Endothelial cell (in vitro differentiated cells): ENCODE data around the gene YKT6. TPM values are rescaled to one million over a fixed set of nuclear protein-coding genes. Genes with fewer than 3 reads are reported as not detected.

ENCODE experiments used
- DNase-seq: peaks from one replicate; pipeline ENCODE4 v3.0.0; 2021; ENCODE audit warnings: low spot score
- H3K27ac Mint-ChIP-seq: one replicate; pipeline ENCODE4 v1.8.0; 2021; ENCODE audit warnings: mixed read lengths, inconsistent platforms; ENCODE audit not compliant: unreplicated experiment
- H3K27me3 Mint-ChIP-seq: one replicate; pipeline ENCODE4 v1.8.0; 2021; ENCODE audit warnings: mild to moderate bottlenecking, moderate library complexity, mixed read lengths, inconsistent platforms; ENCODE audit not compliant: unreplicated experiment
- H3K36me3 Mint-ChIP-seq: one replicate; pipeline ENCODE4 v1.8.0; 2021; ENCODE audit warnings: mild to moderate bottlenecking, low read depth, mixed read lengths, inconsistent platforms; ENCODE audit not compliant: unreplicated experiment
- H3K4me1 Mint-ChIP-seq: one replicate; pipeline ENCODE4 v1.8.0; 2021; ENCODE audit warnings: mild to moderate bottlenecking, mixed read lengths, inconsistent platforms; ENCODE audit not compliant: unreplicated experiment
- H3K4me3 Mint-ChIP-seq: one replicate; pipeline ENCODE4 v1.8.0; 2021; ENCODE audit warnings: mild to moderate bottlenecking, mixed read lengths, inconsistent platforms; ENCODE audit not compliant: unreplicated experiment
- H3K9me3 Mint-ChIP-seq: one replicate; pipeline ENCODE4 v1.8.0; 2021; ENCODE audit warnings: mixed read lengths, inconsistent platforms; ENCODE audit not compliant: unreplicated experiment
- total RNA-seq: library from RNA; stranded (reverse); fragmentation: NEBNext Ultra II Directional; extraction: Animal tissue kit (Norgen Biotek cat#: 25700); gene quantifications from one replicate; pipeline ENCODE4 v1.2.1, GENCODE V29; 2021; ENCODE audit not compliant: unreplicated experiment
- TF ChIP-seq, protein P1 (sequence below): fragments of 200-600 bp; sonication (generic); IDR thresholded peaks from one replicate; pipeline ENCODE4 v1.5.0; 2021; ENCODE audit warnings: antibody characterized with exemption; ENCODE audit not compliant: unreplicated experiment

Gene YKT6
- total RNA-seq, 1 donor from 2014 or later = 98.4 TPM

GRCh38 chr7:44154703-44155102 is 46.1 kb upstream of the YKT6 start:
- Mint-ChIP-seq H3K4me1 (no peaks in the 10 kb centered on the region), H3K27me3 (peaks cover 9% of the 10 kb centered on the region), H3K27ac (no peak overlapping the region), H3K4me3 (no peak overlapping the region), H3K9me3 (no peaks in the 10 kb centered on the region), H3K36me3 (no peaks in the 10 kb centered on the region)
- no peak for DNase-seq
- TF ChIP-seq, protein P1, sequence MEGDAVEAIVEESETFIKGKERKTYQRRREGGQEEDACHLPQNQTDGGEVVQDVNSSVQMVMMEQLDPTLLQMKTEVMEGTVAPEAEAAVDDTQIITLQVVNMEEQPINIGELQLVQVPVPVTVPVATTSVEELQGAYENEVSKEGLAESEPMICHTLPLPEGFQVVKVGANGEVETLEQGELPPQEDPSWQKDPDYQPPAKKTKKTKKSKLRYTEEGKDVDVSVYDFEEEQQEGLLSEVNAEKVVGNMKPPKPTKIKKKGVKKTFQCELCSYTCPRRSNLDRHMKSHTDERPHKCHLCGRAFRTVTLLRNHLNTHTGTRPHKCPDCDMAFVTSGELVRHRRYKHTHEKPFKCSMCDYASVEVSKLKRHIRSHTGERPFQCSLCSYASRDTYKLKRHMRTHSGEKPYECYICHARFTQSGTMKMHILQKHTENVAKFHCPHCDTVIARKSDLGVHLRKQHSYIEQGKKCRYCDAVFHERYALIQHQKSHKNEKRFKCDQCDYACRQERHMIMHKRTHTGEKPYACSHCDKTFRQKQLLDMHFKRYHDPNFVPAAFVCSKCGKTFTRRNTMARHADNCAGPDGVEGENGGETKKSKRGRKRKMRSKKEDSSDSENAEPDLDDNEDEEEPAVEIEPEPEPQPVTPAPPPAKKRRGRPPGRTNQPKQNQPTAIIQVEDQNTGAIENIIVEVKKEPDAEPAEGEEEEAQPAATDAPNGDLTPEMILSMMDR = no peak

GRCh38 chr7:44155191-44156185 is 45.3 kb upstream of the YKT6 start:
- TF ChIP-seq, protein P1 = no peak
- Mint-ChIP-seq H3K36me3 (no peaks in the 10 kb centered on the region), H3K27me3 (peaks cover 11% of the 10 kb centered on the region), H3K4me3 (no peak overlapping the region), H3K4me1 (no peaks in the 10 kb centered on the region), H3K27ac (no peak overlapping the region), H3K9me3 (no peaks in the 10 kb centered on the region)
- DNase-seq = no peak

- TF ChIP-seq, protein P1 = no peak
- peaks cover 10% of the 10 kb centered on the region for H3K27me3 Mint-ChIP-seq
- no peak overlapping the region for H3K4me3 Mint-ChIP-seq
- no peaks in the 10 kb centered on the region for H3K36me3 Mint-ChIP-seq
- H3K27ac Mint-ChIP-seq = no peak overlapping the region
- DNase-seq = no peak
- no peaks in the 10 kb centered on the region for H3K9me3 Mint-ChIP-seq
- no peaks in the 10 kb centered on the region for H3K4me1 Mint-ChIP-seq
Observed at GRCh38 chr7:44156453-44157010, 44.2 kb upstream of the YKT6 start.

DNA sequence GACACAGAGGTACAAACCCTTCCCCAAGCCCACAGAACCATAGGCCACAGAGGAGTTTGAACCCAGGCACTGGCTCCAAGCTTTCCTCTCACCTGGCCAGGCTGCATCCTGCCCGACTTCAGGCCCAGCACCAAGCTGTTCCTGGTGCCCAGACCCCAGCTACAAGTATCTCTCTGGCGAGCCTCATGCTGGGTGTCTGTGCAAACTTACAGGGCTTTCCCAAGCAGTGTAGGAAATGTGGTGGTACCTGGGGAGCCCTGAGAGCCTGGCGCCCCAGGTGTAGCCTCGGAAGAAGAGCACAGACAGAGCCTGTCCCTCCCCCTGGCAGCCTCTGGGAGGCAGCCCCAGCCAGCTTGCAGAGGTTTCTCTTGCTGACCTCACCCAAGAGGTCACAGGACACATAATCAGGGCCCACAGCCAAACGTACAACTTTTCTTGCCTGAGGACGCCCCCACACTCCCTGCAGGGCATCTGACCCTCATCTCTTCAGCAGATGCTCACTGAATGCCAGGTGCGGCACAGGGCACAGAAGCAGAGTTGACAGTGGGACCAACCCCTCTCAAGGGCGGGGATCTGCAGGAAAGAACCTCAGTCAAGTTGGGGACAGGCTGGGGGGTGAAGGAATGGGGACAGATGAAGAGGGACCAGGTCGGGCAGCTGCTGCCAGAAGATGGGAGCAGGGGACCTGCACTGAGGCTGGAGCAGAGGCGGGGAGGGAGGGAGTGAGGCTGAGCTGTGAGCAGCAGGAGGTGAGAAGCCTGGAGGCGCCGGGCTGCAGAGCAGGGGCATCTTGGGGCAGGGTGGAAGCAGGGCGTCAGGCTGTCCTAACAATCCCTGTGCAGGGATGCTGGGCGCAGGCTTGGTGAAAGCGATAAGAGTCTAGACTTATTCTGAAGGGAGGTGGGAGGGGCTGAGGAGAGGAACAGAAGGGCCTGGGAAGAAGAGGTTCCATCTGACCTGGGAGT is 43.4 kb upstream of the YKT6 start:
- peaks cover 11% of the 10 kb centered on the region for H3K27me3 Mint-ChIP-seq
- no peaks in the 10 kb centered on the region for H3K9me3 Mint-ChIP-seq
- H3K27ac Mint-ChIP-seq = no peak overlapping the region
- H3K36me3 Mint-ChIP-seq = no peaks in the 10 kb centered on the region
- DNase-seq = no peak
- no peak overlapping the region for H3K4me3 Mint-ChIP-seq
- H3K4me1 Mint-ChIP-seq = no peaks in the 10 kb centered on the region
- TF ChIP-seq, protein P1 = no peak
